ENCODE results near the gene USP34. TPM values are rescaled to one million over a fixed set of nuclear protein-coding genes. Genes with fewer than 3 reads are reported as not detected.

The USP34 gene
- total RNA-seq, 1 experiment from 2014 or later: 76.3 TPM

DNA sequence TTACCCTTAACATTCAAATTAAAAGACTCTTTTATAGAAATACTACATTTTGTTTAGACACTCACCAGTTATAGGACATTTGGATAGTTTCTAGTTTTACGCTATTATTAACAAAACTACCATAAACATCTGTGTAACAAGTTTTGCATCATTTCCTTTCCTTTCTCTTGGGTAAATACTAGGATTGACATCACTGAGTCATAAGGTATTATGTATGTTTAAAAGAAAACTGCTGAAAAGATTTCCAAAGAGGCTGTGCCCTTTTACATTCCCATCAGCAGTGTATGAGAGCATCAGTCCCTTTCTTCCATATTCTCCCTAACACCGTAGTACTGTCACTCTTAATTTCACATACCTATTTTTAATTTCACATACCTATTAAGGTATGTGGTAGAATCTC lies 130.6 kb downstream of the USP34 start (continued):
- TF ChIP-seq YY1 (IDR thresholded peaks at IDR 0.05; ENCODE audit: extremely low read depth, insufficient replicate concordance, low read depth, low read length) (no peak), CBX3 (IDR thresholded peaks at IDR 0.05; ENCODE audit: low read depth) (no peak), ELF1 (IDR thresholded peaks at IDR 0.05; ENCODE audit: borderline replicate concordance, low read depth) (no peak)

DNA sequence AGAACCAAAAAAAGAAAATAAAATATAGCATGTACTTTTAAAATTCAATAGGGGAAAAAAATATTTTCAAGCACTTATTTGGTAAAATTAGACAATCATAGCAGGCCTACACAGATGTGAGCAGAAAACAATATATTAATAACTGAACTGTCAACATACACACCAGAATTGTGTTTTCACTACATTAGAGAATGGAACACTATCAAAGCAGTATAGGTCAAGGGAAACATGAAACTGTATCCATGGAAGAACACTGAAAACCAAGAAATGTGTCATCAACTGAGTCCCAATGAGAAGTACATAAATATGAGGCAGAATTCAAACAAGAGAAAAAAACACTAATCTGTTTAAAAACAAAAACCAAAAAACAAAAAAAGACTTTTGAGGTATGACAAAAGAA lies 132.4 kb downstream of the USP34 start:
- H3K9me2 ChIP-seq (ENCODE audit: insufficient read depth): no peaks in the 10 kb centered on the region
- H4K20me1 ChIP-seq (ENCODE audit: insufficient read depth): 0 out of 2 replicates have a peak, but pooled peaks cover 4% of the 10 kb centered on the region
- no peak overlapping the region for H3K4me3 ChIP-seq (replicated peaks in 1 of 2; ENCODE audit: low read depth in 1 of 2, low read length in 2 of 2)
- H3K27me3 ChIP-seq (ENCODE audit: insufficient read depth, low read length): no peaks in the 10 kb centered on the region
- DNase-seq (ENCODE audit: low read depth, low spot score) (no peak), ATAC-seq (no peak)
- no peaks in the 10 kb centered on the region; the same call in 1 of the 2 replicates for H3K79me2 ChIP-seq (ENCODE audit: insufficient read depth, low read length)
- TF ChIP-seq ZFX (IDR thresholded peaks at IDR 0.05) (no peak), RAD21 (IDR thresholded peaks at IDR 0.05; ENCODE audit: low read depth) (no peak)
- ChIA-PET RAD21 (ENCODE audit: low non-redundant PET in 1 of 2, low total read pairs in 2 of 2, uncharacterized antibody in 2 of 2, unreplicated experiment in 2 of 2) (no interaction called here), POLR2A (no interaction called here), CTCF (no interaction called here)
- H3K9ac ChIP-seq (ENCODE audit: low read length): no peak overlapping the region
- H3K9me3 ChIP-seq (ENCODE audit: control insufficient read depth in 1 of 2, insufficient read depth in 1 of 2, low read depth in 1 of 2, low read length in 2 of 2): no peaks in the 10 kb centered on the region
- H3K27ac ChIP-seq (ENCODE audit: low read depth, low read length): no peak overlapping the region
- BruUV-seq (replicated peaks): no TSS peak
- peaks cover 6 to 9% of the 10 kb centered on the region in 2 experiments; a peak in 2 of 4 replicates for H3K36me3 ChIP-seq (ENCODE audit: control insufficient read depth in 1 of 2, insufficient read depth in 2 of 2, low read length in 2 of 2)
- no peak overlapping the region for H2AFZ ChIP-seq (ENCODE audit: low read depth, low read length, poor library complexity, severe bottlenecking)
- intact Hi-C loops (cut with micrococcal nuclease): no loop called here
- H3K4me2 ChIP-seq (ENCODE audit: low read length): no peak overlapping the region
- H3K4me1 ChIP-seq (ENCODE audit: control insufficient read depth in 1 of 2, insufficient read depth in 2 of 2, low read length in 2 of 2): no peaks in the 10 kb centered on the region

DNA sequence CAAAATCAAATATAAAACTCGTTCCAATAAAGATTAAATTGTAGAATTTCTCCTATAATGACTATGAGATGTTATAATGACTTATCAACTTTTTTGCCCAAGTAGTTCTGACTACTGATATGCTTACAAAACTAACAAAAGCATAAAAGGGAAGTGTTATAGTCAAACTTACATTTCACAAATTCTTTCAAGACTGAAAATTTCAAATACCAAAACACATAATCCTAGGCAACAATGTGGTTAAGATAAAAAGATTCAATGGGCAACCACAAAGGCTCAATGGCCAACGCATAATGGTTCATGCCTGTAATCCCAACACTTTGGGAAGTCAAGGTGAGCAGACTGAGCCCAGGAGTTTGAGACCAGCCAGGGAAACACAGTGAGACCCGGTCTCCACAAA lies 135.7 kb downstream of the USP34 start:
- Histone ChIP-seq H3K9ac (ENCODE audit: low read length) (no peak overlapping the region), H3K4me2 (ENCODE audit: low read length) (no peak overlapping the region), H3K4me3 (replicated peaks in 1 of 2; ENCODE audit: low read depth in 1 of 2, low read length in 2 of 2) (no peak overlapping the region), H3K36me3 (ENCODE audit: control insufficient read depth in 1 of 2, insufficient read depth in 2 of 2, low read length in 2 of 2) (peaks cover 8 to 17% of the 10 kb centered on the region in 2 experiments; a peak in 2 of 4 replicates), H3K4me1 (ENCODE audit: control insufficient read depth in 1 of 2, insufficient read depth in 2 of 2, low read length in 2 of 2) (no peaks in the 10 kb centered on the region), H3K9me3 (ENCODE audit: control insufficient read depth in 1 of 2, insufficient read depth in 1 of 2, low read depth in 1 of 2, low read length in 2 of 2) (no peaks in the 10 kb centered on the region), H3K27ac (ENCODE audit: low read depth, low read length) (no peak overlapping the region), H3K79me2 (ENCODE audit: insufficient read depth, low read length) (no peaks in the 10 kb centered on the region; the same call in 1 of the 2 replicates), H3K9me2 (ENCODE audit: insufficient read depth) (no peaks in the 10 kb centered on the region), H2AFZ (ENCODE audit: low read depth, low read length, poor library complexity, severe bottlenecking) (no peak overlapping the region), H3K27me3 (ENCODE audit: insufficient read depth, low read length) (no peaks in the 10 kb centered on the region), H4K20me1 (ENCODE audit: insufficient read depth) (0 out of 2 replicates have a peak, but pooled peaks cover 4% of the 10 kb centered on the region)
- intact Hi-C loops (cut with micrococcal nuclease): no loop called here
- BruUV-seq (replicated peaks): no TSS peak
- ChIA-PET RAD21 (ENCODE audit: low non-redundant PET in 1 of 2, low total read pairs in 2 of 2, uncharacterized antibody in 2 of 2, unreplicated experiment in 2 of 2) (no interaction called here), POLR2A (no interaction called here), CTCF (no interaction called here)
- no peak for TF ChIP-seq CBX3 (IDR thresholded peaks at IDR 0.05; ENCODE audit: low read depth)
- TF ChIP-seq, protein P1, sequence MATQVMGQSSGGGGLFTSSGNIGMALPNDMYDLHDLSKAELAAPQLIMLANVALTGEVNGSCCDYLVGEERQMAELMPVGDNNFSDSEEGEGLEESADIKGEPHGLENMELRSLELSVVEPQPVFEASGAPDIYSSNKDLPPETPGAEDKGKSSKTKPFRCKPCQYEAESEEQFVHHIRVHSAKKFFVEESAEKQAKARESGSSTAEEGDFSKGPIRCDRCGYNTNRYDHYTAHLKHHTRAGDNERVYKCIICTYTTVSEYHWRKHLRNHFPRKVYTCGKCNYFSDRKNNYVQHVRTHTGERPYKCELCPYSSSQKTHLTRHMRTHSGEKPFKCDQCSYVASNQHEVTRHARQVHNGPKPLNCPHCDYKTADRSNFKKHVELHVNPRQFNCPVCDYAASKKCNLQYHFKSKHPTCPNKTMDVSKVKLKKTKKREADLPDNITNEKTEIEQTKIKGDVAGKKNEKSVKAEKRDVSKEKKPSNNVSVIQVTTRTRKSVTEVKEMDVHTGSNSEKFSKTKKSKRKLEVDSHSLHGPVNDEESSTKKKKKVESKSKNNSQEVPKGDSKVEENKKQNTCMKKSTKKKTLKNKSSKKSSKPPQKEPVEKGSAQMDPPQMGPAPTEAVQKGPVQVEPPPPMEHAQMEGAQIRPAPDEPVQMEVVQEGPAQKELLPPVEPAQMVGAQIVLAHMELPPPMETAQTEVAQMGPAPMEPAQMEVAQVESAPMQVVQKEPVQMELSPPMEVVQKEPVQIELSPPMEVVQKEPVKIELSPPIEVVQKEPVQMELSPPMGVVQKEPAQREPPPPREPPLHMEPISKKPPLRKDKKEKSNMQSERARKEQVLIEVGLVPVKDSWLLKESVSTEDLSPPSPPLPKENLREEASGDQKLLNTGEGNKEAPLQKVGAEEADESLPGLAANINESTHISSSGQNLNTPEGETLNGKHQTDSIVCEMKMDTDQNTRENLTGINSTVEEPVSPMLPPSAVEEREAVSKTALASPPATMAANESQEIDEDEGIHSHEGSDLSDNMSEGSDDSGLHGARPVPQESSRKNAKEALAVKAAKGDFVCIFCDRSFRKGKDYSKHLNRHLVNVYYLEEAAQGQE (IDR thresholded peaks at IDR 0.05; ENCODE audit: low read depth): no peak
- TF ChIP-seq FOSL1 (IDR thresholded peaks at IDR 0.05; ENCODE audit: low read depth): no peak
- DNase-seq (ENCODE audit: low read depth, low spot score) (no peak), ATAC-seq (no peak)

All from HCT116 (cell line).